Activated CD8-positive, alpha-beta memory T cell treated with anti-CD3 and anti-CD28 coated beads for 1 hour (primary cell): ENCODE data around the gene SCAANT1.

Source experiments
- DNase-seq, 2 donors: peaks; one replicate each; pipeline ENCODE4 v3.0.0-alpha.2; 2020; ENCODE audit warnings: low read depth in 1 of 2; ENCODE audit errors: extremely low read depth in 1 of 2

Gene SCAANT1

DNA sequence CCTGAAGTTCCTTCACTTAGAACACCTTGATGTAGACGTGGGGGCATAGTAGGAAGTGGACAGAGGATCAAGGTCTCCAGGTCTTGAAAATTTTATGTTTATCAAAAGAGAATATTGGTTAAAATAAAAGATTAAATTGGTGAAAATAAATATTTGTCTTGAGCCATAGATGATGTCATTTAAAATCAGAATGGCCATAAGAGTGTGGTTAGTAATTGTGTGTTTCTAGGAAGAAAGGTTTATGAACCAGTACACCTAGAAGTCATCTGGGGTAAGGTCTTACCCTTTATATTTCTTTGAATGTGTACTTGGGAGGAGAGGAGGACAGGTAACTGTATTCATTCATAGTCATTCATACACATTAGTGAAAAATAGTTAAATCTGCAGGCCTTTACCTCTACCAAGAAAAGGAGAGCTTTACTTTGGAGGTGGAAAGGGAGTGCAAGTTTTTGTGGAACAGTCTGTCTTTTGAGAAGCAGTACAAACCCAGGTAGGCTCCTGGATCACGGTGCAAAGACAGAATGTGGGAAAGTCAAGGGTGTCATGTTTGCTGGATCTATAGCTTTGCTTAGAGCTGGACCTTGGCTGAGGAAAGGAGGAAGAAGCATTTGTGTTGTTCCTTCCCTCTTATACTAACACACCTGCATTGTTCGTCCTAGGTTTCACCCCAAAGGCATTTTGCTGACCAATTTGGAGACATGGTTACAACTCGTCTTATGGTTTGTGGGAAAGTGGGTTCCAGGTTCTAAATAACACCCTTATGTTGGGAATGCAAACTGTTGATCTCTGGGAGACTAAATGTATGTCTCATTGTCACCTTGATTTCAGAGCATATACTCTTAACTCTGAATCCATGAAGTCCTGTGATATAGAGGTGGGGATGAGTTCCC lies 6.2 kb downstream of the SCAANT1 start:
- DNase-seq = no peak

DNA sequence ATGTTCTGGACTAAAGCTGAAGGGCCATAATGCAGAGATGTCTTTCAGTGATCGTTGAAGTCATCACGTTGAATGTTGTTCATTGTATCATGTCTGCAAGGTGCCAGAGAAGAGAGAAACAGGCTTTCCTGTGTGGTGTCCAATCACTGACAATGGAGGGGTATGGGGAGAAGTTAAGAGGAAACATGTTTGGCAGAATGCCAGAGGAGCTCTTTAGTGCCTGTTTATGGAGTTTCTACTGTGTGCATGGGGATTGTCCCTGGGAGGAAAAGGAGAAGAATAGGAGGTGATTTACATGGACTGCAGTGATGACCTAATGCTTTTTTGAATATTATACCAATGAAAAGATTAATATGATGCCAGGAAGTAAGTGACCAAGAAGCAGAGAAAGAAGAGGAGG lies 11.7 kb downstream of the SCAANT1 start:
- no peak for DNase-seq

GRCh38 chr3:63900010-63900409 lies 12.2 kb downstream of the SCAANT1 start:
- no peak for DNase-seq

- no peak for DNase-seq
These were observed 15.7 kb downstream of the SCAANT1 start for GRCh38 chr3:63896332-63897030.

DNA sequence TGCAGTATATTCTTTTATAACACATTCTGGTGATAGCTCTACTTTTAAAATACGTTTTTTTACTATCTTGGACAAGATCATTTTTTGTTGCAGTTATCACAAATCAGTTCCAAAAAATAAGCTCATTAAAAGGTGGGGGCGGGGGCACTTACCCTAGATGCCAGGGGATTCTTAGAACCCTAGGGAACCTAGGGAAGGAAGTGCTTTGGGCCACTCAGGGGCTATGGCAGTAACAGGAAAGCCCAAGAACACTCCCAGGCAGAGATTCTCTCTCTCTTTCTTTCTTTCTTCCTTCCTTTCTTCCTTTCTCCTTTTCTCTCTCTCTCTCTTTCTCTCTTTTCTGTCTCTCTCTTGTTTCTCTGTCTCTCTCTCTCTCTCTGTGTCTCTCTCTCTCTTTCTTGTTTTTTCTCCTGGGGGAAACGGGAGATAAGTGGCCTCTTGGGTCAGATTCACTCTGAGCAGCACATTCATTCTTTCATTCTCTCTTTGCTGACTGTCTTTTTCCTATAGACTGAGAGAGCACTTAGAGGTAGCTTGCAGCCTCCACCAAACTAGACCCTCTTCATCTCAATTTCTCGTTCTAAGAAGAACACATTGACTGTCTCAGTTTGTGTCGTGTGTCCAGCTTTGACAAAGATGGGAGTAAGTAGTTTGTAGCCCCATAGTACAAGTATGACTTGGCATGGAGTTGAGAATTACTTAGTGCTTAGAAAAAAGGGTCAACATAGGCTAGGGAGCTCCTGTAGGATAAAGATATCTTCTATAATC lies 16.6 kb downstream of the SCAANT1 start:
- DNase-seq = no peak

GRCh38 chr3:63892773-63893352 lies 19.3 kb downstream of the SCAANT1 start:
- no peak for DNase-seq

GRCh38 chr3:63891518-63891917 lies 20.7 kb downstream of the SCAANT1 start:
- DNase-seq = no peak

- no peak for DNase-seq
These were observed 25.3 kb downstream of the SCAANT1 start for GRCh38 chr3:63886858-63887257.

- DNase-seq = no peak
These were observed 31.5 kb downstream of the SCAANT1 start for GRCh38 chr3:63880653-63881052.

DNA sequence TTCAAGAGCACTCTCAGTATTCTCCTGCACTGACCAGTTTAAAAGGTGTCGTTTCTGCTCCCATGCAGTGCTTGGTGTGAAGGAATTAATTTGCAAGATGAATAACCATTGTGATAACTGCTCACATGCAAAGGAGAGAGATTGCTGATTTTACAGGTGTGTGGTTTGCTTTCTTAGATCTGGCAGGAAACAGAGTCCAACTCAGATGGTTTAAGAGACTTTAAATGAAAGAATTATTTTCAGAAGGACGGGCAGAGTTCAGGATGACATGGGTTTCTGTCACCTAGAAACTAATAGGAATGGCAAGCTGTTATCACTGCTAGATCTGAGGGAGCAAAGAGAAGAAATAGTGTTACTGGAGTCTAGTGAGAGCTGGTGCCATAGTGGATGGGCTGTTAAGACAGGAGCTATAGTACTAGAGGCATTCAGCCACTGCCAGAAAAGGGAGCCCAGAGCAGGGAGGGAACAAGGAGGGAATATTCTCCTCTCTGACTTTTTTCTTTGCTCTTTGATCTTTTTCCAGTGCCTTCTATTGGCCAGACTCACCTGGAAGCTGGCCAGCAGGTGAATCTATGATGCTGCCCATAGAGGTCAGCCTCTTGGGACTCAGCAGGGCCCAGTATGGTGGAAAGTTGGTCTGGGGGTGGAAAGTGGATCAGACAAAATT lies 33.7 kb downstream of the SCAANT1 start:
- DNase-seq = no peak

GRCh38 chr3:63877737-63878393 lies 34.3 kb downstream of the SCAANT1 start:
- no peak for DNase-seq

DNA sequence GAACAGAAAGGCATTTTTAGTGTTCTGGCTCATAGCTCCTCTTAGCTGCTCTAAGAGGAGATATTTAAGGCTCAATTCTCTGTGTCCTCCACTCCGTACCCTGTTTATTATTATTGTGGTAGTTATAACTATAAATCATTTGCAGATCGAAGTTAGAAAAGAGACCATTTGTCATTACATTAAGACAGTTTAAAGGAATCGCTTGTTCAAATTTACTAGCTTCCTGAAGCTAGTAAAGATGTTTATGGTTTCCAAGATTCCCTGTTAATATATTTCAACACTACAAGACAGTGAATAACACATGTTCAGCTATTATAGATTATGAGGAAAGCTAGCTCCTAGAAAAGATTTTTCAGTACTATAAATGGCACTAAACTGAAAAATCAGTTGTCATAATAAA lies 35.9 kb downstream of the SCAANT1 start:
- no peak for DNase-seq

GRCh38 chr3:63875510-63875909 lies 36.7 kb downstream of the SCAANT1 start:
- DNase-seq = no peak

- DNase-seq = no peak
These were observed 37.4 kb downstream of the SCAANT1 start for GRCh38 chr3:63874769-63875168.

DNA sequence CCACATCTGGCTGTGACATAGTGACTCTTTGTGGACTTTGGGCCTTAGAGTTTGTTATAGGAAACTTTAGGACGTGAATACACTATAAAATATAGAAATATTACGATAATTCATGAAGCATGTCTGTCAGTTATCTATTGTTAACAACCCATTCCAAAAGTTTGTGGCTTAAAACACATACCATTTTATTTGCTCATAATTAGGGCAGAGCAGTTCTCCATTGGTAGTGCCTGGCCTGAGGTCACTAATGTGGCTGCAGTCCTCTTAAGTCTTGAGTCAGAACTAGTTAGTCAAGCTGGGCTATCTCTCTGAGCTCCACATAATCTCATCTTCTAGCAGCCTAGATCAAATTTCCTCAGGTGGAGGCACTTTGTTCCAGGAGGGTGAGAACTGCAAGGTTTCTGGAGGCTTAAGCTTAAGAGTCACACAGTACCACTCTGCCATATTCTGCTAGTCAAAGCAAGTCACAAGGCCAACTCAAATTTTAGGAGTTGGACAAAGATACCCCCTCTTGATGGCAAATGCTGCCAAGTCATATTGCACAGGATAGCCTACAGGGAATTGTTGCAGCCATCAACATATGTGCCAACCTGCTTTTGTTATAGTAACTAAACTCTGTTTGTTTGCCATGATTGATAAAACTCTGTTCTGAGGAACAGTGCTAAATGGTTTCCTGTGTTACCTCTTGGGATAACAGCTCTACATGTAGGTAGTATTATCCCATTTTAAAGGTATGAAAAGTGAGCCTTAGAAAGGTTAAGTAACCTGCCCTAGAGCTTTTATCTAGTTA lies 39.9 kb downstream of the SCAANT1 start:
- DNase-seq = no peak

DNA sequence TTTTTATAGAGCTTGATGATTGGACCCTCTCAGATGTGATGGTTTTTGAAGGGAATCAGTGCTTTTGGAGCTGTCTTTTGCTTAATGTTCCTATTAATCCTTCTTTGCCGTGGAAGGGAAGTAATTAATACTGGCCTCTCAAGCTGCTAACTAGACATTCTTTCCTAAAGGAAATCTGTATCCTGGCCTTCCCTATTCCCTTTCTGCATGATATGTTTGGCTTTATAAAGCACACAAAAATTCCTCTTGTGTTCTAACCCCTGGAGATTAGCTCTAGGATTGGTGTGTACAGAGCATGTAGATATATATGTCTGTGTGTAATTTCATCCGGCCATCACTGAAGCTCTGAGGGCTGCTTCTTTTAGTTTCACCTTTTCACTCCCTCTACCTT lies 41.6 kb downstream of the SCAANT1 start:
- DNase-seq = no peak

DNA sequence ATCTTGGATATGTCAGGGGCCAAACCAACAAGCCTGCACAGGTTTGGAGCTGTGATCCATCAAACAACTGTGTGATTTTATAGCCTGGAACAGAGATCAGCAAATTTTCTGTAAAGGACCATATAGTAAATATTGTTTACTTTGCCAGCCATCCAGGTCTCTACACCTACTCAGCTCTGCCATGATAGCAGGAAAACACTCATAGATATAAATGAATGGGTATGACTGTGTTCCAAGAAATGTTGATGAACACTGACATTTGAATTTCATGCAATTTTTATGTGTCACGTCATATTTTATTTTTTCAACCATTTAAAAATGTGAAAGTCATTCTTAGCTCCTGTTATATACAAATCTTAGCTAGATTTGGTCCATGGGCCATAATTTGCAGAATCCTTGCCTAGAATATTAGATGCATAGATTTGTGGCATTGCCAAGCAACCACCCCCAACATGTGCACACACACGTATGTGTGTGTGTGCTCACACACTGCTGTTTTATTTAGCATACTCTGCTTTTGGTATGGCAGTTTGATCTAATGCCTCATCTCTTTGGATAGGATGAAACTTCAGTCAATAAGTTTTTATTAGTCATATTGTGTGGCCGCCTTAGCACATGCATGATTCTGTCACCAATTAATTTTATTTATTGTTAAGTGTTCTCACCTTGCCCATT lies 42.1 kb downstream of the SCAANT1 start:
- DNase-seq = no peak

GRCh38 chr3:63867225-63867624 lies 45.0 kb downstream of the SCAANT1 start:
- DNase-seq = no peak

- no peak for DNase-seq
These were observed 47.2 kb downstream of the SCAANT1 start for GRCh38 chr3:63864965-63865327.
